NCI-H2081 treated with DMSO at 0.1 percent for 48 hours (cell line): ENCODE measurements around the gene ITPR1.

Source experiments
- DNase-seq: peaks from one replicate; lab custom pipeline; 2025; lab: John Stamatoyannopoulos, UW

The ITPR1 gene

DNA sequence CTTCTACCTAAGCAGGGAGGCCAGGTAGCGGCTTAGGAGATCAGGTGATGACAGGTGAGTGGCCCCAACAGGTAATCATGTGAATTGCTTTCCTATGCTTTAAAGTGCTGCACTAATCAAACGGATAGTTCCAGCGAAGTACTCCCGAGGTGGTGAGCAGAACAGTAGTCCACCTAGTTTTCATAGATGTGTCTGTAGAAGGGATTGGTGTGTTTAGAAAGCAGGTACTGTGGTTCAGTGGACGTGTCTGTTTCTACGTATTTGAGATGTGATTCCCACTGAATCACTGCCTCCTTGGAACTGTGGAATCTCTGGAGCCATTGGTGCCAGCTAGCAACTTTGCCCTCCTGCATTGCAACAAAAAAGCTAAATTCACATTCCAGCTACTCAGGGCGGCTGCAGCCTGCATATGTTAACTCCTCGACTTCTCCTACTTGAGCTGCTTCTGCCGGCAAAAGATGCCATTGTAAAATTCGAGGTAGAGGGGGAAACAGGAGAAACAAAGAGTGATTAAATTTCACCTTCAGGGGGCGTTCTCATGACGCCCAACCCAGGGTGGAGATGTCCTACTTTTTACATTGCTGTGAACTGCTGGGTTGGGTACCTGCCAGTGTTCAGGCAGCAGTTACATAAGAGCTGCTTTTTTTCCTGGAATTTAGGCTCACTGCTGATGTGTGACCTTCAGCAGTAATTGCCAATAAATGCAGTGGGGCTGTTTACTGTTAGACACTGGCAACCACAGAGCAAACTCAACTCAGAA lies 227.3 kb downstream of the ITPR1 start:
- no peak for DNase-seq

- no peak for DNase-seq
These were observed 228.4 kb downstream of the ITPR1 start for GRCh38 chr3:4721511-4721911.

- no peak for DNase-seq
These were observed 229.0 kb downstream of the ITPR1 start for GRCh38 chr3:4722103-4722502.

GRCh38 chr3:4724051-4724629 lies 231.0 kb downstream of the ITPR1 start:
- DNase-seq: no peak

DNA sequence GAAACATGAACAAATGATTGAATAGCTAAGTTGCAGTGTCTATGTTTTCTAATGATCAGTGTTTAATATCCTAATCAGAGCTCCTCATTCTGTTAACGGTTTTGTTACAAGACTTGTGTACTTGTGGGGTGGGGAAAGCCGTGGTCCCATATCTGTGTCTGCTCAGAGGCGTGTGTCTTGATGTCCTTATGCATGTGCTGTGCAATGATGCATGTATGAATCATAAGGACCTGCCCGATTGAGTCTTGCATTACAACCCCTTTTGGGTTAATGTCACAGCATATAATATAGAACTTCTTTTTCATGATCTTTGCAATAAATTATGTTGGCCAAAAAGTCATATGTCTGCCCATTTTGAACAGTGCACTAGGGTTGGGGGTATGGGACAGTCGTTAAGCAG lies 233.4 kb downstream of the ITPR1 start:
- no peak for DNase-seq

- DNase-seq: no peak
These were observed 236.2 kb downstream of the ITPR1 start for GRCh38 chr3:4729061-4729973.

GRCh38 chr3:4730719-4731118 lies 237.6 kb downstream of the ITPR1 start:
- DNase-seq: no peak

DNA sequence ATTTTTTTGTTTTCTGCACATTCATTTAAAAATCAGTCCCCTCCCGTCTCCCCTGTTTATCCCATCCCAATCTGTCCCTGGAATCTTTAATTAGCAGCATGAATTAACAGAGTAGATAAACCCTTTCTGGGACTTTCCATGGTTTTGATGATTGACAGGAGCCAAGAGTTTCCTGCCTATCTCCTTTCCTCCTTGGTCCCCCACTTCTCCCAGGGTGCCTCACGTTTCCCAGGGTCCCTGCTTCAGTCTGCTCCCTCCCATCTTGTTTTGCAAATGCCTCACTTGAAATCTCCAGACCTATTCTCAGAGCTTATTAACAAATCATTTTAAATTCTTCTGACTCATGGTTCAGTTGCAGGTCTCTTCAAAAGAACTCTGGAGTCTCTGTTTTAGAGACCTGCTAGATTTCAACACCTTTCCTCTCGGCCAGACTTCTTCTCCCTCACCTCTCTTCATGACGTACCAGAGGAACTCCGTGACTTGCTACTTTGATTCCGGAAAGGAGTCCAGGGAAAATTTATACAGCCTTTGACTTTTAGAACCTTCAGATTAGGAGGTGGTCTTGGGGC lies 238.5 kb downstream of the ITPR1 start:
- DNase-seq: no peak

DNA sequence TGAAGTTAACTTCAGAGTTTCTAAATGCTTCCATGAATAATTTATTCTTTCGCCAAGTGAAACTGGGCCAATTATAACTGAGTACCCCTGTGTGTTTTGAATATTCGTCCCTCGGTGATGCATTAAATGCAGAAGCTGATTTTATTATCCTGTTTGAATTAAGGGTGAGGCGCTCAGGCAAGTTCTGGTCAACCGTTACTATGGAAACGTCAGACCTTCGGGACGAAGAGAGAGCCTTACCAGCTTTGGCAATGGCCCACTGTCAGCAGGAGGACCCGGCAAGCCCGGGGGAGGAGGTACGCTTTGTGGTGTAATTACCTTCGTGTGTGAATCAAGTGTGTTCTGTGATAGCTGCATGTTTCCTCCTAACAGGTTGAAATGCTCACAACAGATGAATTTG lies 239.8 kb downstream of the ITPR1 start:
- DNase-seq: no peak

GRCh38 chr3:4734454-4734853 lies 241.3 kb downstream of the ITPR1 start:
- no peak for DNase-seq

- no peak for DNase-seq
These were observed 242.1 kb downstream of the ITPR1 start for GRCh38 chr3:4735243-4735642.

DNA sequence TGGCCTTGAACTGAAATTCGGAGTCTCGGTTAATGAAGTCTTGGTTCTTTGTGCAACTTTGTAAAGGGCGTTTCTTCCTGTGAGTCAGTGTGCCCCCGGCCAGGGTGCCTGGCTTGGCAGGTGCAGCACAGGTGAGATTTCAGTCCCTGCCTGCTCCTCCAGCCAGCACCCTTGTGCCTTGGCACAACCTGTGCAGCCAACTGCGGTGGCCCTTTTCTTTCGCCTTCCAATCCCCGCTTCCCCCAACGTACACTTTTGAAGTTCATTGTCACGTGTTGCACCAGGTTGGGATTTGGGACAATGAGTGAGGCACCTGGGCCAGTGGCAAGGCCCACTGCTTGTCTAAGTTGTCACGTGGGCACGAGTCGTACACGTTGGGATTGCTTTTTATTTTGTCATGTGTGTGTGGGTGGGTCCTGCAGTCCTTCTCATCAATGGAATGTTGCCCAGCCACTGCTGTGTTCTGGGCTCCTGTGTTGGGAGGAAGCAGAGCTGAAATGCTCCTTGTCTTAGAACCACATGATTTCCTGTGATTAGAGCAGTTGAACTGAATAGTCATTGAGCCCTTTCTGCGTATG lies 243.2 kb downstream of the ITPR1 start:
- DNase-seq: no peak

- DNase-seq: no peak
These were observed 245.7 kb downstream of the ITPR1 start for GRCh38 chr3:4738737-4739274.

GRCh38 chr3:4739289-4740236 lies 246.4 kb downstream of the ITPR1 start:
- DNase-seq: no peak

GRCh38 chr3:4740397-4741105 lies 247.4 kb downstream of the ITPR1 start:
- DNase-seq: no peak

- DNase-seq: no peak
These were observed 247.9 kb downstream of the ITPR1 start for GRCh38 chr3:4741106-4741403.

- DNase-seq: no peak
These were observed 248.5 kb downstream of the ITPR1 start for GRCh38 chr3:4741404-4742307.

- no peak for DNase-seq
These were observed 249.2 kb downstream of the ITPR1 start for GRCh38 chr3:4742359-4742758.

DNA sequence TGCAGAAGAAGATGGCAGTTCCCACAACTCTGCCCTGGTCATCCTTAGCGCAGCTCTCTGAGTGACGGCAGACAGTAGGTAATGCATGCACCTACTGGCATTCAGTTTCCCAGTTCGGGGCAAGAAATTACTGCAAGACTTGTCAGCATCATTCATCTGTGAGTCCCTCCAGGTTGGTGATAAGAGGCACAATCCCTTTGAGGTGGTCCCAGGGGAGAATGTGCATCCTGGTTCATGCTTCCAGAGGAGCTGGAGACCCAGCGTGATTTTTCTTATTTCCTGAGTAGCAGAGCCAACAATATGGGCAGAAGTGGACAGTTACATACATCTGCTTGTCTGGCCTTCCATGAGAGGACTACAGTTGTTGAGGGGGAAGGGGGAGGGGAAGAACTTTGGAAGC lies 250.2 kb downstream of the ITPR1 start:
- DNase-seq: no peak
